GM18951 (cell line): ENCODE measurements around the gene FAM3C.

Experiments
- POLR2A ChIP-seq: IDR thresholded peaks from 4 replicates; pipeline ENCODE4 v1.6.1; 2011; ENCODE audit warnings: mild to moderate bottlenecking; ENCODE audit not compliant: insufficient read length, insufficient read depth; ENCODE audit errors: extremely low read depth
- in situ Hi-C: fragments of 300-500 bp; cut with MboI; formaldehyde crosslinking; loops from one replicate; pipeline ENCODE4 v1.12.0; 2022; ENCODE audit warnings: low sequenced_read_pairs, mixed read lengths, inconsistent platforms; ENCODE audit not compliant: unreplicated experiment

FAM3C gene

GRCh38 chr7:121397361-121397760 lies 1.3 kb upstream of the FAM3C start:
- in situ Hi-C loops = no loop called here
- no peak for TF ChIP-seq POLR2A

DNA sequence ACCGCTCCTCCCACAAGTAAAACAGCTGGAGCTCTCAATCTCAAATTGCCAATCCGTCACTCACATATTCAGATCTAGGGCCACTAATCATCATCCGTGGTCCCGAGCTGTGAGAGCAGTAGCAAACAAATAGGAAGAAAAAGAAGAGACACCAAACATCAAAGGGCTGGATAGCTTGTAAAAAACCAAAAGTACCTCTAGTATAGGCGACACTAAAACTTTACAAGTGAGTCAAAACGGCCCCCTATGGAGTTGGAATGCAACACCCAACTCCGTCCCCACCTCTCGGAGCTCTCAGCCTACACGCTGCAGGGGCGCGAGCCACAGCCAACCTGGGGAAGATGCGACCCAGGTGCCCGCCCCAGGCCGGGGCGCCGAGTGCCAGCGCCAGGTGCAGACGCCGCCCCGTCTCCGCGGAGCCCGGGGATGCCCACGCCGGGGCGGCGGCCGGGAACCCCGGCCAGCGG lies 581 bp downstream of the FAM3C start:
- in situ Hi-C loops = no loop called here
- no peak for TF ChIP-seq POLR2A

GRCh38 chr7:121394709-121395140 lies 1.4 kb downstream of the FAM3C start:
- in situ Hi-C loops = no loop called here
- no peak for TF ChIP-seq POLR2A

GRCh38 chr7:121393005-121393366 lies 3.1 kb downstream of the FAM3C start:
- in situ Hi-C loops = no loop called here
- no peak for TF ChIP-seq POLR2A

DNA sequence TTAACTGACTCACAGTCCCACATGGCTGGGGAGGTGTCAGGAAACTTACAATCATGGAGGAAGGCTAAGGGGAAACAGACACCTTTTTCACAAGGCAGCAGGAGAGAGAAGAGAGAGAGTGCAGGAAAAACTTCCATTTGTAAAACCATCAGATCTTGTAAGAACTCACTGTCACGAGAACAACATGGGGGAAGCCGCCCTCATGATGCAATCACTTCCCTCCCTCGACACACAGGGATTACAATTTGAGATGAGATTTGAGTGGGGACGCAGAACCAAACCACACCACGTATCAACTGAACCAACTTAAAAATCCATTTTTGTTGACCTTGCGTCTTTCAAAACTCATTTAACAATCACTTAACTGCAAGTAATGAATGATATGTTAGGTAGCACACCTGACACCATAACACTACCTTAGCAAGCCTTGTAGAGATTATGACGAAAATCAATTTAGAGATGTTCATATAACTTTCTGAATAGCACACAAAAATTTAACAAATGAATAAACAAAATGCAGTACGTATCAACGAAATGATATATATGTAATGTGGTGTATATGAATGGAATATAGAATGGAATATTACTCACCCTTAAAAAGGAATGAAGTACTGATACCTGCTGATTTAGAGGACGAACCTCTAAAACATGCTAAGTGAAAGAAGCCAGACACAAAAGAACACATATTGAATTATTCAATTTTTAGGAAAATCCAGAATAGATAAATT lies 3.7 kb downstream of the FAM3C start:
- no peak for TF ChIP-seq POLR2A
- in situ Hi-C loops = no loop called here

DNA sequence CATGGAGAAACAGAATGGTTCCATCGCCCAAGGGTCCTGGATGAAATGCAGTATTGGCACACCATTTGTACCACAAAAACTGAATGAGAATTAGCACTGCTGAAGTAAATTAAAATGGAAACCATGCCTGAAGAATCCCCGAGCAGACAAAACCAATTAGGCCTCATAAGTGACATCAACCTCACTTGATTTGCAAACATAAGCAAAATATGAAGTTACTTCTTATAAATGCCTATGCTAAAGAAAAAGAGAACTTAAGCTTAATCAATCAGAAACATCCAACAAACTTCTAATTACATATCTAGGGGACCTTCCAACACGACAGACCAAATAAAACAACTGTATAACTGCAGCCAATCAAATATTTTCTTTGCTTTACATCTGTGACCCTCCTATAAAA lies 4.4 kb downstream of the FAM3C start:
- in situ Hi-C loops = no loop called here
- TF ChIP-seq POLR2A = no peak

GRCh38 chr7:121390617-121391016 lies 5.5 kb downstream of the FAM3C start:
- no peak for TF ChIP-seq POLR2A
- in situ Hi-C loops = no loop called here

DNA sequence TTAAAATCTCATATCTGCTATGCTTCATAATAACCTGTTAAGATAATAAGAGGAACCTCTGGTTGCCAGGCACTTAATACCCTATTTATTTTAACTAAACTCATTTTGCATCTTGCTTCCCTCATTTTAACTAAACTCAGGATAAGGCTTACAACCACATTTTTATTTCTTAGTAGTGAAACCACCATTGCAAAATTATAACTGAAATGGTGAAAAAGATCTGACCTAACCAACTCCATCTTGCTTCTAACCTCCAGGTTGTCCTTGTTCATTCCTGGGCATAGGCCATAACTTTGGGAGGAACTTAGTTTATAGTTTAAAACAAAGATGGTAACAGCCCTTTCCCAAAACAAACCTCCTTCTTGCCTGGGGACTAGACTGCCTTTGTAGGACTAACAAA lies 6.0 kb downstream of the FAM3C start:
- no peak for TF ChIP-seq POLR2A
- in situ Hi-C loops = no loop called here

DNA sequence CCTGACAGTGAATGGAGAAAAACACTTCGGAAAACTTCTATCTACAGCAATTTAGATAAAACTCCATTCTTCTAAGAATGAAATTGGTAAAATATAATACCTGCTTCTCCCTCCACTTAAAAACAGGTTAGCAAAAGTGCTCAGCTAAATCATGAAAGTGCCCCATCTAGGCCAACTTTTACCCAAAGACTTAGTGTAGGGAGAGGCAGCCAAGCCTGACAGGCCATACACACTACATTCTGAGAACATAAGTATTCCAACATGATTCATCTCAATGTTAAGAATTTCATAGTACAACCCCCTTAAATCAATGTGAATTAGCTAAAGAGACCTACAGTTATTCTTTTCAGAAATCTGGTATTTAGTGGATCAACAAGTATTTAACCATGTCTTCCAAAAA lies 7.2 kb downstream of the FAM3C start:
- in situ Hi-C loops = no loop called here

GRCh38 chr7:121385800-121386179 lies 10.3 kb downstream of the FAM3C start:
- no peak for TF ChIP-seq POLR2A
- in situ Hi-C loops = no loop called here

More for the DNA sequence above, 7.2 kb downstream of the FAM3C start:
- no peak for TF ChIP-seq POLR2A

DNA sequence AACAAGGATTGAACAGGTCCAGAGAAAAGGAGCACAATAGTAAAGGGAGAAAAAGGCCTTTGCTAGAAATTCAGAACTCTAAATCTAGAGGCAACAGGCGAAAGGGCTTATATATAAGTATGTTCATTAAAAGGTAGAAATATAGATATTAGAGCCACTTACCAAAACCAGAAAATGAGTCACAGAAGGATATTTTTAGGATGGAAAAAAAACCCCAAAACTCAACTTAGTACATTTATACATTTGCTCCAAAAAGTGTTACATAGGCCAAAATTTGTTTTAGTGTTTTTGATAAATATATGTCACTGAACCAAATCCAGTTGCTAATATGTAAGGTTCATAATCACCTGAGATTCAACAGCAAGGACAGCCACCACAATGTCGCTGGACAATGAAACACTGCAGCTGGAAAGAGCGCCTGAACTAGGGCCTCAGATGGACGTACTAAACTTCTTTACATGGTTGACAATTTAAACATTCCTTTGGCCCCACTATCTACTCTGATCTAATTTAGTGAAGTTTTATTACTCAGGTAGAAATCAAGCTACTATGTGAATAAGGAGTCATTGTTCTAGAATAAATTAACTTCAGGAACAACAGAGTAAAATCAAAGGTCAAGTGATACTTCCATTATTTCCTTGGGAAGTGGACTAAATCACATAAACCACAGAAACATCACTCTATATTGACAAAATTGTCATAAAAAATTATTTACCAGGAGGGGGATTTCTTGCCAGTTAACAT lies 10.9 kb downstream of the FAM3C start:
- no peak for TF ChIP-seq POLR2A
- in situ Hi-C loops = no loop called here

- no peak for TF ChIP-seq POLR2A
- in situ Hi-C loops = no loop called here
These were observed 11.8 kb downstream of the FAM3C start for GRCh38 chr7:121384265-121384664.

GRCh38 chr7:121383235-121383910 lies 12.7 kb downstream of the FAM3C start:
- in situ Hi-C loops = no loop called here
- TF ChIP-seq POLR2A = no peak

- TF ChIP-seq POLR2A = no peak
- in situ Hi-C loops = no loop called here
These were observed 13.6 kb downstream of the FAM3C start for GRCh38 chr7:121382473-121382872.

- in situ Hi-C loops = no loop called here
- TF ChIP-seq POLR2A = no peak
These were observed 16.2 kb downstream of the FAM3C start for GRCh38 chr7:121379930-121380329.
